ENCODE results near the gene SGCD.
"Not testable (repeated sequence)": the region's sequence is repeated elsewhere in the genome, so short reads cannot be mapped to it uniquely, and the experiment has no call there.

The SGCD gene

GRCh38 chr5:156615901-156616300, 288.9 kb downstream of the SGCD start:
- DNase-seq (ENCODE audit: insufficient read length, low spot score), result no peak
- no peak for FAIRE-seq

- DNase-seq (ENCODE audit: insufficient read length, low spot score) (no peak), FAIRE-seq (no peak)
Measured at GRCh38 chr5:156617426-156617825, 290.5 kb downstream of the SGCD start.

- no peak for DNase-seq (ENCODE audit: insufficient read length, low spot score)
Measured at GRCh38 chr5:156618601-156619000, 291.6 kb downstream of the SGCD start.

GRCh38 chr5:156621719-156622118, 294.8 kb downstream of the SGCD start:
- DNase-seq (ENCODE audit: insufficient read length, low spot score) (no peak), FAIRE-seq (no peak)

More at GRCh38 chr5:156618601-156619000, 291.6 kb downstream of the SGCD start:
- no peak for FAIRE-seq

GRCh38 chr5:156623381-156624040, 296.5 kb downstream of the SGCD start:
- no peak for DNase-seq (ENCODE audit: insufficient read length, low spot score)
- no peak for FAIRE-seq

GRCh38 chr5:156624686-156625085, 297.7 kb downstream of the SGCD start:
- DNase-seq (ENCODE audit: insufficient read length, low spot score) (no peak), FAIRE-seq (no peak)

- DNase-seq (ENCODE audit: insufficient read length, low spot score) (no peak), FAIRE-seq (no peak)
Measured at GRCh38 chr5:156628421-156628820, 301.5 kb downstream of the SGCD start.

GRCh38 chr5:156631005-156631404, 304.0 kb downstream of the SGCD start:
- DNase-seq (ENCODE audit: insufficient read length, low spot score) (no peak), FAIRE-seq (no peak)

GRCh38 chr5:156634301-156634700, 307.3 kb downstream of the SGCD start:
- no peak for FAIRE-seq
- DNase-seq (ENCODE audit: insufficient read length, low spot score), result no peak

GRCh38 chr5:156640691-156641241, 313.8 kb downstream of the SGCD start:
- no peak for FAIRE-seq
- no peak for DNase-seq (ENCODE audit: insufficient read length, low spot score)

GRCh38 chr5:156641686-156642085, 314.7 kb downstream of the SGCD start:
- DNase-seq (ENCODE audit: insufficient read length, low spot score) (no peak), FAIRE-seq (no peak)

GRCh38 chr5:156647034-156647451, 320.1 kb downstream of the SGCD start:
- DNase-seq (ENCODE audit: insufficient read length, low spot score) (no peak), FAIRE-seq (no peak)

- DNase-seq (ENCODE audit: insufficient read length, low spot score), result no peak
- no peak for FAIRE-seq
Measured at GRCh38 chr5:156654444-156654843, 327.5 kb downstream of the SGCD start.

GRCh38 chr5:156655732-156656131, 328.8 kb downstream of the SGCD start:
- no peak for FAIRE-seq
- no peak for DNase-seq (ENCODE audit: insufficient read length, low spot score)

GRCh38 chr5:156664832-156665231, 337.9 kb downstream of the SGCD start:
- not testable (repeated sequence) for FAIRE-seq; DNase-seq (ENCODE audit: insufficient read length, low spot score)

- not testable (repeated sequence) for DNase-seq (ENCODE audit: insufficient read length, low spot score); FAIRE-seq
Measured at GRCh38 chr5:156666686-156667085, 339.7 kb downstream of the SGCD start.

- FAIRE-seq, result no peak
- DNase-seq (ENCODE audit: insufficient read length, low spot score), result no peak
Measured at GRCh38 chr5:156667616-156668015, 340.7 kb downstream of the SGCD start.

GRCh38 chr5:156669416-156669815, 342.5 kb downstream of the SGCD start:
- no peak for DNase-seq (ENCODE audit: insufficient read length, low spot score)

GRCh38 chr5:156670615-156671014, 343.7 kb downstream of the SGCD start:
- no peak for DNase-seq (ENCODE audit: insufficient read length, low spot score)
- no peak for FAIRE-seq

More at GRCh38 chr5:156669416-156669815, 342.5 kb downstream of the SGCD start:
- no peak for FAIRE-seq

GRCh38 chr5:156675395-156675794, 348.4 kb downstream of the SGCD start:
- FAIRE-seq, result no peak
- no peak for DNase-seq (ENCODE audit: insufficient read length, low spot score)

- no peak for DNase-seq (ENCODE audit: insufficient read length, low spot score)
- no peak for FAIRE-seq
Measured at GRCh38 chr5:156677963-156678362, 351.0 kb downstream of the SGCD start.

GRCh38 chr5:156678484-156678883, 351.5 kb downstream of the SGCD start:
- DNase-seq (ENCODE audit: insufficient read length, low spot score), result no peak
- no peak for FAIRE-seq
